Sigmoid colon (tissue), 7 donors: ENCODE results near the gene TRIP13. TPM values are rescaled to one million over a fixed set of nuclear protein-coding genes. Genes with fewer than 3 reads are reported as not detected.

ENCODE experiments used
- DNase-seq: peaks from one replicate; pipeline ENCODE4 v3.0.0-alpha.2; 2019
- H3K27ac ChIP-seq, 4 donors: fragments of 200-600 bp; sonication (generic); one replicate each; pipeline ENCODE4 v1.5.1; 2016 to 2019; ENCODE audit warnings: mild to moderate bottlenecking in 1 of 4
- H3K27me3 ChIP-seq, 3 donors: fragments of 200-600 bp; sonication (generic); one replicate each; pipeline ENCODE4 v1.5.1; 2019; ENCODE audit warnings: mild to moderate bottlenecking in 1 of 3
- H3K36me3 ChIP-seq, 4 donors: fragments of 200-600 bp; sonication (generic); one replicate each; pipeline ENCODE4 v1.5.1; 2016 to 2019
- H3K4me1 ChIP-seq, 4 donors: fragments of 200-600 bp; sonication (generic); one replicate each; pipeline ENCODE4 v1.5.1; 2017 to 2019
- H3K4me3 ChIP-seq, 4 donors: fragments of 200-600 bp; sonication (generic); one replicate each; pipeline ENCODE4 v1.5.1; 2017 to 2019; ENCODE audit warnings: mild to moderate bottlenecking in 2 of 4, moderate library complexity in 1 of 4
- H3K9me3 ChIP-seq, 4 donors: fragments of 200-600 bp in 3 of 4; sonication (generic) in 3 of 4; one replicate each; pipeline versions ENCODE4 v1.5.1 to v1.6.1; 2013 to 2019
- CTCF ChIP-seq, 4 experiments: fragments of 450-650 bp in 3 of 4; fragments of 200-600 bp in 1 of 4; IDR thresholded peaks; one replicate each; pipeline ENCODE4 v1.5.1; 2016 to 2019; ENCODE audit warnings: antibody characterized with exemption in 4 of 4, mild to moderate bottlenecking in 3 of 4, moderate library complexity in 2 of 4
- EP300 ChIP-seq, 4 donors: sonication (generic); formaldehyde crosslinking; IDR thresholded peaks; one replicate each; pipeline ENCODE4 v1.6.1; 2017; ENCODE audit warnings: antibody characterized with exemption in 4 of 4
- POLR2A ChIP-seq, 2 donors: fragments of 450-650 bp; IDR thresholded peaks; one replicate each; pipeline ENCODE4 v1.6.1; 2016; ENCODE audit warnings: antibody characterized with exemption in 2 of 2, mild to moderate bottlenecking in 2 of 2, moderate library complexity in 2 of 2
- POLR2AphosphoS5 ChIP-seq, 4 donors: sonication (generic); formaldehyde crosslinking; IDR thresholded peaks; one replicate each; pipeline ENCODE4 v1.6.1; 2017; ENCODE audit warnings: antibody characterized with exemption in 4 of 4
- WGBS, 2 donors: extraction: QIAGEN DNeasy Blood & Tissue Kit; methylation state at CpG; one replicate each; pipeline ENCODE4 v1.1.7; 2013; 5-methylcytosine and 5-hydroxymethylcytosine counted together
- intact Hi-C: fragments of 100-400 bp; cut with DNase I; formaldehyde crosslinking; loops from one replicate; pipeline ENCODE4 v1.15.1; 2023
- polyA plus RNA-seq, 3 donors: library from polyadenylated mRNA; stranded (reverse); fragments of 200-250 nt; gene quantifications; one replicate each; pipeline ENCODE4 v1.2.3, GENCODE V29; 2013
- total RNA-seq, 4 donors: library from RNA; depleted of rRNA; stranded (reverse); fragments of >200 nt; gene quantifications; one replicate each; pipeline ENCODE4 v1.1.0, GENCODE V29; 2016
- donor health status: healthy with polysubstance abuse.
- donor health status: Bipolar disorder and iron deficiency.
- donor health status: healthy.

Gene TRIP13
- total and polyA plus RNA-seq, 7 donors: 0.16 to 7.7 (median 1.0) TPM; not detected in 1

GRCh38 chr5:957748-958485 is 65.2 kb downstream of the TRIP13 start:
- no peak for DNase-seq
- Histone ChIP-seq H3K27ac (peak overlapping the region in 2 of 4 donors; percentile 50 to 64), H3K36me3 (no peaks in the 10 kb centered on the region), H3K4me3 (no peak overlapping the region), H3K27me3 (no peaks in the 10 kb centered on the region), H3K9me3 (no peaks in the 10 kb centered on the region), H3K4me1 (peaks cover 0 to 34% (median 24%) of the 10 kb centered on the region in 4 donors)
- TF ChIP-seq CTCF (IDR thresholded peaks at IDR 0.05) (no peak), EP300 (IDR thresholded peaks at IDR 0.05) (no peak), POLR2A (IDR thresholded peaks at IDR 0.05) (no peak), POLR2AphosphoS5 (IDR thresholded peaks at IDR 0.05) (no peak)
- WGBS, 2 donors: 59 to 74% methylated on average over 23 of the region's 23 CpGs
- intact Hi-C loops: no loop called here

DNA sequence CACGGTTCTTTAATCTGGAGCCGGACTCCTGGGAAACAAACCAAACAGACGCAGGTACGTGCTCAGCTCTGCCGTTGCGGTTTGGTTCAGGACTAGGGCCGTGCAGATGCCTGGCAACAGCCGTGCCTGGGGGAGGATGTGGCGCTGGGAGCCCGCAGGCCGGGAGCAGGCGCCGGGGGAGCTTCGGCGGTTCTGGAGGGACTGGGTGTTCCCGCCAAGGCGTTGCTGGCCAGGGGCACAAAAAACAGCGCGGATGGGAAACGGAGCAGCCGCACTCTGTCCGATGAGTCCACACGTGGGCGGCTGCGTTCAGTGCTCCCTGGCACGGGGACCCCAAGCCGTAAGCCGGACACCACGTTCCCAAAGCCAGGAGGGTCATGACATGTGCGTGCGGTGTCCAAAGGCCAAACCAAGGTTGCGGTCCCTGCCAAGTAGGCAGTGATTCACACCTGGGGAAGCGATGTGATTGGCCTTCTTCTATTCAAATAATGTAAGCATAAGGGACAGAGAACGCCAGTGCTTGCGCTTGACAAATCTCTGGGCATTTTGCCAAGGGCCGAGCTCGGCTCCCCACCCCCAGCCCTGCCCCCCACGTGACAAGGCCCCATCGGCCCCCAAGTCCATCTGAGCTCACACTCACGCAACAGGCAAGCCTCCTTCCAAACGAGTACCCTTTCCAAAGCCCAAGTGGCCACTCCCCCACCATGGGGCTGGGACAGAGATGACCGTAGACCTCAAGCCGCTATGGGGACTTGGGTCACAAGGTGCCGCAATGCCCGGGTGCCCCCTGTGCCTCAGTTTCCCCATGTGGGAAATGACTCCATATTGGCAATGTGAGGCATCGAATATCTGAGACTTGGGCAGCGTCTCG is 66.3 kb downstream of the TRIP13 start:
- H3K4me3 ChIP-seq: no peak overlapping the region
- no peak for TF ChIP-seq POLR2A (IDR thresholded peaks at IDR 0.05)
- no peak for TF ChIP-seq CTCF (IDR thresholded peaks at IDR 0.05)
- TF ChIP-seq POLR2AphosphoS5 (IDR thresholded peaks at IDR 0.05): peak in 1 of 4 donors; percentile 16
- intact Hi-C loops: no loop called here
- H3K27me3 ChIP-seq: no peaks in the 10 kb centered on the region
- H3K4me1 ChIP-seq: peaks cover 0 to 34% (median 24%) of the 10 kb centered on the region in 4 donors
- no peaks in the 10 kb centered on the region for H3K36me3 ChIP-seq
- no peak for DNase-seq
- peak overlapping the region in 1 of 4 donors; percentile 64 for H3K27ac ChIP-seq
- no peaks in the 10 kb centered on the region for H3K9me3 ChIP-seq
- 58 to 79% methylated on average over 48 of the region's 48 CpGs for WGBS, 2 donors

- no peaks in the 10 kb centered on the region for H3K27me3 ChIP-seq
- peaks cover 0 to 34% (median 24%) of the 10 kb centered on the region in 4 donors for H3K4me1 ChIP-seq
- no peak for DNase-seq
- no peak for TF ChIP-seq CTCF (IDR thresholded peaks at IDR 0.05)
- TF ChIP-seq POLR2AphosphoS5 (IDR thresholded peaks at IDR 0.05): no peak
- no peaks in the 10 kb centered on the region for H3K9me3 ChIP-seq
- 63 to 83% methylated on average over 47 of the region's 47 CpGs for WGBS, 2 donors
- no peaks in the 10 kb centered on the region for H3K36me3 ChIP-seq
- H3K4me3 ChIP-seq: no peak overlapping the region
- intact Hi-C loops: no loop called here
- no peak overlapping the region for H3K27ac ChIP-seq
Observed at GRCh38 chr5:959581-960531, 67.2 kb downstream of the TRIP13 start.

DNA sequence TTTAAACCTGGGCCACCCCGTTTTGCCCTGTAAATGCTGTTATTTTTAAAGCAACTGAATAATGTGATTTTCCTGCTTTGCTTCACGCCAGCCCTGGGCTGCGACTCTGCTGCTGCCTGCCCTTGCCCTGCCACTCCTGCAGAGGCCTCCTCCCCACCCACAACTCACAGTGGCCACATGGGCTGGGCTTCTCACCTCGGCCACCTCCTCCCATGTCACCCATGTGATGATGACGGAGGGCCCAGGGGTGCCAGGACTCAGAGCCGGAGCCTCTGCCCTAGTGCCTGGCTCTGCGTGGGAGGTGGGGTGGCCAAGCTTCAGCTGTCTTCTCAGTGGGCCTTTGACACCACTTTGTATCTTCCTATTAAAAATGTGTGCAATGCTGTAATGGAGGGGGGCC is 67.9 kb downstream of the TRIP13 start:
- H3K36me3 ChIP-seq: no peaks in the 10 kb centered on the region
- H3K27me3 ChIP-seq: no peaks in the 10 kb centered on the region
- no peak overlapping the region for H3K4me3 ChIP-seq
- no peaks in the 10 kb centered on the region for H3K9me3 ChIP-seq
- no peak overlapping the region for H3K27ac ChIP-seq
- TF ChIP-seq POLR2A (IDR thresholded peaks at IDR 0.05): no peak
- TF ChIP-seq CTCF (IDR thresholded peaks at IDR 0.05): no peak
- no peak for TF ChIP-seq EP300 (IDR thresholded peaks at IDR 0.05)
- TF ChIP-seq POLR2AphosphoS5 (IDR thresholded peaks at IDR 0.05): no peak
- no peak for DNase-seq
- intact Hi-C loops: no loop called here
- H3K4me1 ChIP-seq: peaks cover 0 to 31% (median 24%) of the 10 kb centered on the region in 4 donors
- 58 to 67% methylated on average over 7 of the region's 7 CpGs for WGBS, 2 donors
